Neural cell (in vitro differentiated cells): Measurements from ENCODE around the gene PRKAG3. TPM values are rescaled to one million over a fixed set of nuclear protein-coding genes. Genes with fewer than 3 reads are reported as not detected.

Experiments used
- H2AFZ ChIP-seq: fragments of 200-600, 300-800 bp; sonication (generic), shearing (Covaris generic); 2 replicates; pipeline ENCODE4 v1.6.0; 2014; ENCODE audit warnings: low read depth, mild to moderate bottlenecking, antibody characterized with exemption, low read length, moderate library complexity
- H3F3A ChIP-seq: fragments of 200-600 bp; shearing (Covaris generic); 2 replicates; pipeline ENCODE4 v1.6.1; 2016; ENCODE audit warnings: mild to moderate bottlenecking, moderate library complexity, mixed read lengths, antibody characterized with exemption, low read length; ENCODE audit not compliant: insufficient read depth, poor library complexity, severe bottlenecking
- H3K27ac ChIP-seq: fragments of 200-600, 300-800 bp; sonication (generic), shearing (Covaris generic); 2 replicates; pipeline ENCODE4 v1.5.1; 2014; ENCODE audit warnings: mild to moderate bottlenecking, low read length, moderate library complexity
- H3K27me3 ChIP-seq: fragments of 300-800, 200-600 bp; sonication (generic), shearing (Covaris generic); 2 replicates; pipeline ENCODE4 v1.6.0; 2014; ENCODE audit warnings: mild to moderate bottlenecking, low read depth, low read length, moderate library complexity; ENCODE audit not compliant: insufficient read depth
- H3K36me3 ChIP-seq: fragments of 300-800, 200-600 bp; sonication (generic), shearing (Covaris generic); 2 replicates; pipeline ENCODE4 v1.5.1; 2014; ENCODE audit warnings: mild to moderate bottlenecking, antibody characterized with exemption, low read length, moderate library complexity; ENCODE audit not compliant: insufficient read depth
- H3K4me2 ChIP-seq: fragments of 300-800, 200-600 bp; sonication (generic), shearing (Covaris generic); 2 replicates; pipeline ENCODE4 v1.6.0; 2014; ENCODE audit warnings: mild to moderate bottlenecking, low read length
- H3K4me3 ChIP-seq: fragments of 300-800, 200-600 bp; sonication (generic), shearing (Covaris generic); 2 replicates; pipeline ENCODE4 v1.5.1; 2014; ENCODE audit warnings: mild to moderate bottlenecking, low read length, moderate library complexity
- H3K79me2 ChIP-seq: fragments of 200-600 bp; shearing (Covaris generic); replicated peaks from 2 replicates; pipeline ENCODE4 v1.6.0; 2014; ENCODE audit warnings: mild to moderate bottlenecking, low read length, moderate library complexity; ENCODE audit not compliant: insufficient read depth
- H3K9ac ChIP-seq: fragments of 300-800, 200-600 bp; sonication (generic), shearing (Covaris generic); 2 replicates; pipeline ENCODE4 v1.6.1; 2016; ENCODE audit warnings: mild to moderate bottlenecking, low read length, mixed read lengths
- H3K9me2 ChIP-seq: fragments of 200-600 bp; shearing (Covaris generic); 2 replicates; pipeline ENCODE4 v1.6.1; 2016; ENCODE audit warnings: mild to moderate bottlenecking, low read length, mixed read lengths; ENCODE audit not compliant: insufficient read depth
- H3K9me3 ChIP-seq: fragments of 200-600, 300-800 bp; sonication (generic), shearing (Covaris generic); 2 replicates; pipeline ENCODE4 v1.6.1; 2016; ENCODE audit warnings: mild to moderate bottlenecking, mixed run types, low read length, moderate library complexity, mixed read lengths
- H4K20me1 ChIP-seq: fragments of 200-600 bp; shearing (Covaris generic); 2 replicates; pipeline ENCODE4 v1.6.1; 2016; ENCODE audit warnings: mild to moderate bottlenecking, mixed run types; ENCODE audit not compliant: insufficient read depth
- CTCF ChIP-seq: fragments of 450-650 bp; IDR thresholded peaks from 2 replicates; pipeline ENCODE4 v1.5.1; 2014; ENCODE audit warnings: antibody characterized with exemption, mild to moderate bottlenecking, moderate library complexity; ENCODE audit not compliant: poor library complexity, severe bottlenecking
- EP300 ChIP-seq: fragments of 450-650 bp; conservative IDR thresholded peaks from 2 replicates; pipeline ENCODE4 v1.6.1; 2014; ENCODE audit warnings: antibody characterized with exemption, mild to moderate bottlenecking, moderate library complexity; ENCODE audit not compliant: poor library complexity, severe bottlenecking
- EZH2 ChIP-seq: fragments of 200-600, 300-800 bp; shearing (Covaris generic), sonication (generic); IDR thresholded peaks from 2 replicates; pipeline ENCODE4 v1.6.1; 2014; ENCODE audit warnings: antibody characterized with exemption, low read length, borderline replicate concordance, mild to moderate bottlenecking; ENCODE audit not compliant: insufficient read depth, poor library complexity, severe bottlenecking
- MXI1 ChIP-seq: fragments of 450-650 bp; conservative IDR thresholded peaks from 2 replicates; pipeline ENCODE4 v1.6.1; 2014; ENCODE audit warnings: antibody characterized with exemption, mild to moderate bottlenecking; ENCODE audit not compliant: poor library complexity, severe bottlenecking
- POLR2AphosphoS5 ChIP-seq: IDR thresholded peaks from 2 replicates; pipeline ENCODE4 v1.6.1; 2012
- RAD21 ChIP-seq: fragments of 450-650 bp; conservative IDR thresholded peaks from 2 replicates; pipeline ENCODE4 v1.6.1; 2014; ENCODE audit warnings: antibody characterized with exemption, mild to moderate bottlenecking, moderate library complexity
- REST ChIP-seq: IDR thresholded peaks from 2 replicates; pipeline ENCODE4 v1.6.1; 2012; ENCODE audit warnings: borderline replicate concordance
- SMC3 ChIP-seq: fragments of 450-650 bp; conservative IDR thresholded peaks from 2 replicates; pipeline ENCODE4 v1.6.1; 2014; ENCODE audit warnings: antibody characterized with exemption, mild to moderate bottlenecking, moderate library complexity; ENCODE audit not compliant: poor library complexity
- TAF1 ChIP-seq: IDR thresholded peaks from 2 replicates; pipeline ENCODE4 v1.6.1; 2012; ENCODE audit warnings: low read depth
- polyA plus RNA-seq: library from polyadenylated mRNA; depleted of rRNA; stranded (reverse); fragments of >200 nt; gene quantifications from 2 replicates; pipeline ENCODE4 v1.2.3, GENCODE V29; 2014

The PRKAG3 gene
- polyA plus RNA-seq, 1 donor from 2014 or later, result not detected

GRCh38 chr2:218819093-218819492 is 12.5 kb downstream of the PRKAG3 start:
- H3K27me3 ChIP-seq, result no peaks in the 10 kb centered on the region
- no peak overlapping the region for H2AFZ ChIP-seq
- no peak overlapping the region for H3K27ac ChIP-seq
- no peaks in the 10 kb centered on the region for H3K79me2 ChIP-seq
- no peaks in the 10 kb centered on the region for H3K9me2 ChIP-seq
- H3K9ac ChIP-seq, result no peak overlapping the region
- H3K4me2 ChIP-seq, result no peak overlapping the region
- no peaks in the 10 kb centered on the region for H3K36me3 ChIP-seq
- no peaks in the 10 kb centered on the region for H4K20me1 ChIP-seq
- no peak overlapping the region for H3K4me3 ChIP-seq
- TF ChIP-seq RAD21 (no peak), REST (no peak), MXI1 (no peak), CTCF (no peak), SMC3 (no peak), POLR2AphosphoS5 (no peak), TAF1 (no peak), EZH2 (no peak), EP300 (no peak)
- H3F3A ChIP-seq, result no peaks in the 10 kb centered on the region
- H3K9me3 ChIP-seq, result no peaks in the 10 kb centered on the region

GRCh38 chr2:218816561-218817011 is 15.0 kb downstream of the PRKAG3 start:
- no peaks in the 10 kb centered on the region for H3K79me2 ChIP-seq
- H3K4me2 ChIP-seq, result no peak overlapping the region
- no peaks in the 10 kb centered on the region for H3K36me3 ChIP-seq
- H3K9me2 ChIP-seq, result no peaks in the 10 kb centered on the region
- H4K20me1 ChIP-seq, result no peaks in the 10 kb centered on the region
- no peaks in the 10 kb centered on the region for H3F3A ChIP-seq
- no peak overlapping the region for H3K9ac ChIP-seq
- no peak overlapping the region for H3K27ac ChIP-seq
- no peaks in the 10 kb centered on the region for H3K9me3 ChIP-seq
- no peak overlapping the region for H3K4me3 ChIP-seq
- TF ChIP-seq POLR2AphosphoS5 (no peak), EP300 (no peak), EZH2 (no peak), REST (no peak), SMC3 (no peak), MXI1 (no peak), RAD21 (no peak), CTCF (no peak), TAF1 (no peak)
- no peak overlapping the region for H2AFZ ChIP-seq
- H3K27me3 ChIP-seq, result no peaks in the 10 kb centered on the region
